Spleen (tissue), 11 donors: ENCODE data around the gene NEK10. TPM values are rescaled to one million over a fixed set of nuclear protein-coding genes. Genes with fewer than 3 reads are reported as not detected.

Source experiments
- DNase-seq: peaks from one replicate; pipeline ENCODE4 v3.0.0-alpha.2; 2020
- H3K27ac ChIP-seq, 8 donors: fragments of 200-600 bp; sonication (generic) in 7 of 8; 1 replicate in 4 of 8; 2 replicates in 4 of 8; pipeline versions ENCODE4 v1.5.0 to v1.8.0; 2016 to 2021; ENCODE audit warnings: inconsistent platforms in 4 of 8, mild to moderate bottlenecking in 4 of 8, moderate library complexity in 1 of 8
- H3K27me3 ChIP-seq, 7 donors: fragments of 200-600 bp; sonication (generic) in 6 of 7; replicated peaks in 1 of 7; 1 replicate in 4 of 7; 2 replicates in 3 of 7; pipeline versions ENCODE4 v1.5.0 to v1.8.0; 2016 to 2021; ENCODE audit warnings: inconsistent platforms in 3 of 7, mild to moderate bottlenecking in 1 of 7
- H3K36me3 ChIP-seq, 6 donors: fragments of 200-600 bp; sonication (generic) in 5 of 6; 1 replicate in 4 of 6; 2 replicates in 2 of 6; pipeline versions ENCODE4 v1.5.0 to v1.8.0; 2016 to 2021; ENCODE audit warnings: inconsistent platforms in 2 of 6
- H3K4me1 ChIP-seq, 6 donors: fragments of 200-600 bp; sonication (generic) in 5 of 6; 1 replicate in 3 of 6; 2 replicates in 3 of 6; pipeline versions ENCODE4 v1.5.0 to v1.8.0; 2016 to 2021; ENCODE audit warnings: inconsistent platforms in 3 of 6
- H3K4me3 ChIP-seq, 8 donors: fragments of 200-600 bp; sonication (generic) in 7 of 8; 1 replicate in 4 of 8; 2 replicates in 4 of 8; pipeline versions ENCODE4 v1.5.0 to v1.8.0; 2016 to 2021; ENCODE audit warnings: inconsistent platforms in 4 of 8, mild to moderate bottlenecking in 4 of 8, moderate library complexity in 2 of 8
- H3K9me3 ChIP-seq, 8 donors: fragments of 200-600 bp; sonication (generic) in 7 of 8; 1 replicate in 4 of 8; 2 replicates in 4 of 8; pipeline versions ENCODE4 v1.5.0 to v1.8.0; 2016 to 2021; ENCODE audit warnings: inconsistent platforms in 4 of 8
- CTCF ChIP-seq, 11 experiments: fragments of 200-600 bp in 7 of 11; fragments of 450-650 bp in 4 of 11; sonication (generic) in 4 of 11; IDR thresholded peaks in 8 of 11; conservative IDR thresholded peaks in 3 of 11; 1 replicate in 7 of 11; 2 replicates in 4 of 11; pipeline versions ENCODE4 v1.4.0 to v1.8.0; 2016 to 2021; ENCODE audit warnings: antibody characterized with exemption in 11 of 11, inconsistent platforms in 4 of 11, mild to moderate bottlenecking in 1 of 11
- POLR2A ChIP-seq, 3 donors: fragments of 450-650 bp; IDR thresholded peaks; one replicate each; pipeline ENCODE4 v1.5.1; 2017; ENCODE audit warnings: antibody characterized with exemption in 3 of 3, mild to moderate bottlenecking in 1 of 3
- POLR2AphosphoS5 ChIP-seq, 3 donors: sonication (generic); formaldehyde crosslinking; IDR thresholded peaks; one replicate each; pipeline ENCODE4 v1.5.1; 2017; ENCODE audit warnings: antibody characterized with exemption in 3 of 3
- WGBS, 5 donors: extraction: QIAGEN DNeasy Blood & Tissue Kit in 3 of 5; methylation state at CpG; one replicate each; pipeline versions ENCODE4 v1.1.5 to v1.1.7; 2013 to 2018; 5-methylcytosine and 5-hydroxymethylcytosine counted together
- intact Hi-C: fragments of 100-400 bp; cut with DNase I; formaldehyde crosslinking; loops from one replicate; pipeline ENCODE4 v1.15.0; 2023; ENCODE audit warnings: low total_unique reads
- polyA plus RNA-seq, 3 donors: library from polyadenylated mRNA; stranded (reverse); fragments of 200-250 nt; gene quantifications; one replicate each; pipeline ENCODE4 v1.2.1, GENCODE V29; 2013
- total RNA-seq, 7 donors: library from RNA; depleted of rRNA in 3 of 7; stranded (reverse); fragments of >200 nt in 3 of 7; fragmentation: NEBNext Ultra II Directional in 4 of 7; extraction: Animal tissue kit (Norgen Biotek cat#: 25700) in 4 of 7; gene quantifications; one replicate each; pipeline versions ENCODE4 v1.1.0 to v1.2.1, GENCODE V29; 2016 to 2021
- donor health status: healthy with polysubstance abuse.
- donor health status: DM: no; HTN: no; CAD: no; lungs with moderate emphysema.
- donor health status: DM: no; HTN: no; CAD: no.
- donor health status: Bipolar disorder and iron deficiency.
- donor health status: healthy.
- donor health status: DM: no; HTN: no; CAD: no.
- donor health status: DM: yes; HTN: yes; CAD: no.

Gene NEK10
- total and polyA plus RNA-seq, 10 donors: 0.29 to 4.1 (median 1.7) TPM

GRCh38 chr3:27138005-27138404 is 231.2 kb downstream of the NEK10 start:
- 77 to 91% (median 81%) methylated on average over 2 to 4 of the region's 4 CpGs for WGBS, 5 donors
- TF ChIP-seq POLR2AphosphoS5 (IDR thresholded peaks at IDR 0.05) (no peak), CTCF (IDR thresholded peaks at IDR 0.05 in 8 of 11, conservative IDR thresholded peaks at IDR 0.05 in 3 of 11) (no peak), POLR2A (IDR thresholded peaks at IDR 0.05) (no peak)
- Histone ChIP-seq H3K9me3 (peaks cover 0 to 14% (median 11%) of the 10 kb centered on the region in 8 donors), H3K4me3 (no peak overlapping the region), H3K27ac (no peak overlapping the region), H3K4me1 (peaks cover 0 to 3% (median 0%) of the 10 kb centered on the region in 6 donors), H3K36me3 (no peaks in the 10 kb centered on the region), H3K27me3 (no peaks in the 10 kb centered on the region)
- DNase-seq: no peak
- intact Hi-C loops: no loop called here

GRCh38 chr3:27134171-27134796 is 234.9 kb downstream of the NEK10 start:
- H3K27me3 ChIP-seq: no peaks in the 10 kb centered on the region
- H3K9me3 ChIP-seq: no peaks in the 10 kb centered on the region
- DNase-seq: peak; percentile 84
- no peak overlapping the region for H3K27ac ChIP-seq
- intact Hi-C loops: no loop called here
- TF ChIP-seq POLR2AphosphoS5 (IDR thresholded peaks at IDR 0.05) (no peak), CTCF (IDR thresholded peaks at IDR 0.05 in 8 of 11, conservative IDR thresholded peaks at IDR 0.05 in 3 of 11) (peak; percentile 41 to 89 (median 79)), POLR2A (IDR thresholded peaks at IDR 0.05) (no peak)
- H3K36me3 ChIP-seq: no peaks in the 10 kb centered on the region
- H3K4me3 ChIP-seq: no peak overlapping the region
- WGBS, 5 donors: 45 to 52% (median 48%) methylated on average over 2 of the region's 2 CpGs
- peaks cover 0 to 3% (median 0%) of the 10 kb centered on the region in 6 donors for H3K4me1 ChIP-seq

GRCh38 chr3:27133060-27133459 is 236.1 kb downstream of the NEK10 start:
- Histone ChIP-seq H3K27me3 (no peaks in the 10 kb centered on the region), H3K36me3 (no peaks in the 10 kb centered on the region), H3K4me1 (peaks cover 0 to 3% (median 0%) of the 10 kb centered on the region in 6 donors), H3K9me3 (no peaks in the 10 kb centered on the region), H3K27ac (no peak overlapping the region), H3K4me3 (no peak overlapping the region)
- no peak for DNase-seq
- intact Hi-C loops: no loop called here
- no peak for TF ChIP-seq POLR2A (IDR thresholded peaks at IDR 0.05)
- TF ChIP-seq CTCF (IDR thresholded peaks at IDR 0.05 in 8 of 11, conservative IDR thresholded peaks at IDR 0.05 in 3 of 11): no peak
- no peak for TF ChIP-seq POLR2AphosphoS5 (IDR thresholded peaks at IDR 0.05)
- WGBS, 5 donors: 63 to 82% (median 71%) methylated on average over 2 of the region's 2 CpGs

- TF ChIP-seq POLR2A (IDR thresholded peaks at IDR 0.05): no peak
- intact Hi-C loops: no loop called here
- WGBS, 5 donors: 79 to 89% (median 85%) methylated on average over 1 of the region's 1 CpG
Observed at GRCh38 chr3:27130796-27131195, 238.4 kb downstream of the NEK10 start.

More at GRCh38 chr3:27130796-27131195, 238.4 kb downstream of the NEK10 start:
- Histone ChIP-seq H3K27me3 (no peaks in the 10 kb centered on the region), H3K4me1 (peaks cover 0 to 3% (median 0%) of the 10 kb centered on the region in 6 donors), H3K27ac (no peak overlapping the region), H3K9me3 (no peaks in the 10 kb centered on the region), H3K4me3 (no peak overlapping the region), H3K36me3 (no peaks in the 10 kb centered on the region)
- no peak for DNase-seq
